HG03575 (cell line): ENCODE results near the gene KTI12.
"Not testable (repeated sequence)": the region's sequence is repeated elsewhere in the genome, so short reads cannot be mapped to it uniquely, and the experiment has no call there.

ENCODE experiments used
- ATAC-seq: cut with Tn5 transposase; IDR thresholded peaks from one replicate; pipeline ENCODE4 v1.9.1; 2021; ENCODE audit not compliant: unreplicated experiment, insufficient number of reproducible peaks, low FRiP score; ENCODE audit errors: extremely low read depth

Gene KTI12, protein sequence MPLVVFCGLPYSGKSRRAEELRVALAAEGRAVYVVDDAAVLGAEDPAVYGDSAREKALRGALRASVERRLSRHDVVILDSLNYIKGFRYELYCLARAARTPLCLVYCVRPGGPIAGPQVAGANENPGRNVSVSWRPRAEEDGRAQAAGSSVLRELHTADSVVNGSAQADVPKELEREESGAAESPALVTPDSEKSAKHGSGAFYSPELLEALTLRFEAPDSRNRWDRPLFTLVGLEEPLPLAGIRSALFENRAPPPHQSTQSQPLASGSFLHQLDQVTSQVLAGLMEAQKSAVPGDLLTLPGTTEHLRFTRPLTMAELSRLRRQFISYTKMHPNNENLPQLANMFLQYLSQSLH

GRCh38 chr1:52033190-52034049 lies at the start of gene KTI12:
Gene KTI12, minus strand, starts transcription at chr1:52033810. Its CDS starts 49 bp downstream, at chr1:52033761.
- ATAC-seq = peak; percentile 72

DNA sequence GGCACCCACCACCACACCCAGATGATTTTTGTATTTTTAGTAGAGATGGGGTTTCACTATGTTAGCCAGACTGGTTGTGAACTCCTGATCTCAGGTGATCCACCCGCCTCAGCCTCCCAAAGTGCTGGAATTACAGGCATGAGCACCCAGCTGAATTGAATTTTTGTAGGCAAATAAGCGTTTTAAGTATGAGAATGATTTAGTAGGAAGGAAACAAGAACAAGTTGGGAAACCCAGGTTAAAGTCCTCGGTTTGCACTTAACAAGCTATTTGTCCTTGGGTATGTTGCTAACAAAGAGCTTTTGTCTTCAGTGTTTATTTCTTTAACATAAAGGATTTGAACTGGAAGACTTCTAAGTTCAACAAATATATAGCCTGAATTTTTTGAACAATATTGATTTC lies 46.4 kb upstream of the KTI12 start:
- ATAC-seq = no peak

DNA sequence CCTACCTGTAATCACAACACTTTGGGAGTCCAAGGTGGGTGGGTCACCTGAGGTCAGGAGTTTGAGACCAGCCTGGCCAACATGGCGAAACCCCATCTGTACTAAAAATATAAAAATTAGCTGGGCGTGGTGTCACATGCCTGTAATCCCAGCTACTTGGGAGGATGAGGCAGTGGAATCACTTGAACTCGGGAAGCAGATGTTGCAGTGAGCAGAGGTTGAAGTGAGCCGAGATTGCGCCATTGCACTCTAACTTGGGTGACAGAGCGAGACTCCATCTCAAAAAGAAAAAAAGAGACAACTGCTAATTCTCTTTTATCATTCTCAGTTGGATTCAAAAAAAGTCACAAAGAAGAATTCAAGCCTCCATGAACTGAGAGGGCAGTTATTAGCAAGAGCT lies 43.7 kb upstream of the KTI12 start:
- ATAC-seq = not testable (repeated sequence)

- ATAC-seq = no peak
These were observed 38.7 kb upstream of the KTI12 start for GRCh38 chr1:52072291-52072690.

DNA sequence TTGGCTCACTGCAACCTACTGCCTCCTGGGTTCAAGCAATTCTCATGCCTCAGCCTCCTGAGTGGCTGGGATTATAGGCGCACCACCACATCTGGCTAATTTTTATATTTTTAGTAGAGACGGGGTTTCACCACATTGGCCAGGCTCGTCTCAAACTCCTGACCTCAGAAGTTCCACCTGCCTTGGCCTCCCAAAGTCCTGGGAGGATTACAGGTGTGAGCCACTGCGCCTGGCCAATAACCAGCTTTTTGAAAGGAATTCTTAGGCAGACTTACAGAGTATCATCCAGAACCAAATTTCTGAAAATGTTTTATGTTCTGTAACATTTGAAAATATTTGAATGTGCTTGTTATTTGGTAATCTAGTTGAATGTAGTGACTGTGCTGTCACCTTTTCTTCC lies 37.1 kb upstream of the KTI12 start:
- ATAC-seq = no peak

DNA sequence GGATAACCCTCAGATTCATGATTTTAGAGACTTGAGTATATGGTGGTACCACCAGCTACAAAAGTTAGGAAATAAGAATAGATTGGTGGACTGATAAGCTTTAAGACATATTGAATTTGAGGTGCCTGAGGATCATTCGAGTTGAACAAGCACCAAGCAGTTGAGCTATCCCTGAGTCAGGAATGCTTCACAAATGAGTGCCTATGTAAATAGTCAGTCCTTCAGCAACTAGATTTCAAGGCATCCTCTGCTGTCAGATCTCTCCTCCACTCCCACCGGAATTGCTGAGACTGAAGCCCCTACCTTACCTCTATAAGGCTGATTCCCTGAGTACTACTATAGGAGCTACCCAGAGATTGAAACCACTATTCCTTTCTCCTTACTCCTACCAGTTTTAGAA lies 29.6 kb upstream of the KTI12 start:
- no peak for ATAC-seq

GRCh38 chr1:52060822-52061221 lies 27.2 kb upstream of the KTI12 start:
- ATAC-seq = no peak

DNA sequence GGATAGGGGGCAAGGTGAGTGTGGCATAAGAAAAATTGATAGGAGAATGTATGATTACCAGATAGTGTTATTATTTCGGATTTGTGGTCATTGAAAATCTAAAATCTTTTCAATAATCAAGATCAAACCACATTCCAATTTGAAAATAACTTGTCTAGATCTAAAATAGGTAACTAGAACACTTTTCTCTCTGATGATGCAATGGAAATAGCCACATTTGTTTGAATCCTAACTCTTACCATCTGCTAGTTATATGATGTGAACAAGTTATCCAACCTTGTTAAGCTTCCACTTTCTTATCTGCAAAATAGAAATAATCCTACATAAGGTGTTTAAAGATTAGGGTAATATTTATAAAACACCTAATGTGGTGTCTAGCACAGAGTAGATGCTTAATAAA lies 26.3 kb upstream of the KTI12 start:
- ATAC-seq = no peak

DNA sequence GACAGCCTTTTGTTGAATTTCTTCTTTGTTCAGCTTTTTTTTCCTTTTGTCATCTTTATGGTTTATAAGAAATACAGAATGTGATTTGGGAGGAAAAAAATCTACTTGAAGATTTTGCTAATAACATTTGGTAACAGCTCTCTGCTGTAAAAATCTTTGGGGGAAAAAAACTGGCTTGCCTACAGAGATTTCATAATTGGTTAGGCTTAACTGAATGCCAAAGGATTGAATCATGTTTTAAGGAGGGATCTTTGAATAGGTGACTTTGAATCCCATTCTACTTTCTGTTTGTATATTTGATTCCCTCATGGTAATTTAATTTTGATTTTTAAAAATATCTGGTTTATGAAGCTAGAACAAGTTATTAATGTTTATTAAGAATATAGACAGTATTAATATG lies 25.7 kb upstream of the KTI12 start:
- ATAC-seq = no peak

DNA sequence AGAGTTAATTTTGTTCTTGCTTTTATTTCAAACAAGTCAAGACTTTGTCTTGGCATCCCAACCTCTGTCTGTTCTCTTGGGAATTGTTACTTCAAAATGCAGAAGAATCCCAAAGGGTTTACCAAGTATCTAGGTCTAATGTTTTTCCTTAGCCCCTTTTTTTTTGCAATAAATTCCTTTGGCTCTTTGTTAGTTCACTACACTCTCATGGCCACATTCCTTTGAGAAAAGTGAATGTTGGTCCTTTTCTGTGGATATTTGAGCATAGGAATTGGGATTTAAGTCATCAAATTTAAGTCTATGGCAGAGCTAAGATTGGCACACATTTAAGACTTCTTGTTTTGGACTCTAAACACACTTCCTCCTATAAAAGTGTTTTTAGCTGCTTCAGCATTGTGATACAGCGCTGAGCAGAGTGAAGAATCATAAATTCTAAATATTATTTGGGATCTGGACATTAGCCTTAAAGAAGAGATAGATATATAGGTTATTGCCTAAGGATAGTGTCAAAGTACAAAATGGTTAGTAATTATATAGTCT lies 24.3 kb upstream of the KTI12 start:
- no peak for ATAC-seq

DNA sequence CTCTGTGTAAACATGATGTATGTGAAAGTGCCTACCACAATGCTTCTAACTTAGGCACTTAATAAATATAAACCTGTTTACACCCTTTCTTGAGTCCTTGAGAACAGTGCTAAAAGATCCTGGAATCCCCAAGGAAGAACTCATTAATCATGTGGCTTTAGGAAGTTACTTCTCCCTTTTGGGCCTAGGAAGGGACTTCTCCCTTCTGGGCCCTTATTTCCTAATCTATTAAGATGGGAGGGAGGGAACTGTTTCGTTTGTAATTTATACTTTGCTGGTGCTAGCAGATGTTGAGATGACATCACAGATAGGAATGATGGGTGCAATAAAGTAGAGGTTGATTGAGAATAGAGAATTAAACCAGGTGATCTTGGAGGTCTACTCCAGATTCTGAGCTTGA lies 23.6 kb upstream of the KTI12 start:
- ATAC-seq = no peak

DNA sequence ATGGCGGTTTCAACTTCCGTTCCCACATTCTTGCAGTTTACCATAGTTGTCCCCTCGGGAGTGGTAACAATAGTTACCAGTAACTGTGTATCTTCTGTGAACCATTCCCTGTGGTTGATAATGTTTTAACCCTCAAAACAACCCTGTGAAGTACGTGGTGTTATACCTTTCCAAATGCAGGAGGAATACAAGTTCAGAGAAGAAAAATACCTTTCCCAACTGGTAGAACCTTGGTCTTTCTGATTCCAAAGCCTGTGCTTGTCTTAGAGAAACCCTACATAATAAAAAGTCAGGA lies 23.3 kb upstream of the KTI12 start:
- ATAC-seq = no peak

DNA sequence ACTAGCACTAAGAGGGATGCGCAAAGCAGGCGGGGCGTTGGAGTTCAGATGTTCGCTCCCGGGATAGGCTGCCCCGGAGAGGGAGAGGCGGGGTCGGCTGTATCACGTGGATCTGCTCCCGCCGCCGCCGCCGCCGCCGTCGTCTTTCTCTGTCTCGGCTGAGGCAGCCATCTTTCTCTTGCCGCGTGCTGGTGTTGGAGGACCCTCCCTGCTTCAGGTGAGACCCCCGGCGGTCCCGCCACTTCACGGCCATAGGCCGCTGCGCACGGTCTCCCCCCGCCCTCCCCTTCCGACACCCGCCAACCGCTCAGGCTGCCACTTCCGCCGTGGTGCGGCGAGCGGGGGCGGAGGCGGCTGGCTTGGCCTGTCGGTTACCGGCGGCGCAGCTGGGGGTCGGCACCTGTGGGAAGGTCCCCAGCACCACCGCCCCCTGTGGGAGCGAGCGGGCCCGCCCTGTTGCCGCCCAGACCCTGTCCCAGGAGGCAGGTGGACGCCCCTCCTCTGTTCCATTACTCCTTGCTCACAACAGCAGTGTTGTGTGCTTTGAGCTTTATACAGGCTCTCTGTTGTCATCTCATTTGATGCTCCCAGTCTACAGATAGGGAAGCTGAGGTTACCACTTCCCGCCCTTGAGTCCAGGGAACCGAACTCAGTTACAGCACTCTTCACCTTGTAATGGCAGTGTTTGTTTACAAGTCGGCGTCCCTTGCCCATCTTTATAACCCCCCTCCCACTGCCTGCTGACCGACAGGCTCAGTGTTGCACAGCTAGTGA lies 22.7 kb upstream of the KTI12 start, which contains the start of gene BTF3L4:
TSS of gene BTF3L4 (plus strand) at position 133 of the 774 bp plus-strand sequence. CDS start 3,553 bp downstream, outside the sequence.
- no peak for ATAC-seq

GRCh38 chr1:52055866-52056162 lies 22.2 kb upstream of the KTI12 start:
- ATAC-seq = no peak

DNA sequence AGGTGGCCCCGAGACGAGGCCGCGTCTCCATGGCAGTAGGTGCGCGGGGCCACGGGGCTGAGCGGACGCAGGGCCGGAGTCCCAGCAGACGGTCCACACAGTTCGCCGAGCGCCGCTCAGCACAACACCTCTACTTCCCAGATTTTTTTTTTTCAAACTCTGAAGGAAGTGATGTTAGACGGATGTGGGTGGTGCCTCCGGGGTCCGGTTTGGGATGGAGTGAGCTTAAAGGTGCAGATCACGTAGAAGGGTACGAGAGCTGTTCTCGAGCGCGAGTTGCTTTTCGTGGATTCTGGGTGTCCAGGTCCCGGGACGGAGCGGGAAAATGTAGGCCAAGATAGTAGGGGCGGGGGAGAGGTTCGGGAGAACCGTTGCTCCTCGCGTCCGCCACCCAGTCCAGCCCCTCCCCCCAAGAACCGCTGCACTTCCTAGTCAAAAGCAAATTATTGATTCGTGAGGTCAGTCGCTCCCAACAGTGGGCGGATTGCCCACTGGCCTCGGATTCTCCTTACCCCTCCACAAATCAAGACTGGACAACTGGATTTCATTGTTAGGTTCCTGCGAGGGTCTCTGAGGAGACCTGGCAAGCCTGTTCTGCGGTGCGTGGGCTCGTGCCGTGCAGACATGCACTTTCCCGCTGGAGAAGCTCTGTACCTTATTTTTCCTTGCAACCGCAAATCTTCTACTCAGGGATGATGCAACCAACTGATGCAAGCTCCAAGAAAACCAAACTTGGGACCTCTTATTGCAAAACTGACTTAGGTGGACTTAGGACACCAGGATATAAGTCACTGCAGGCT lies 21.7 kb upstream of the KTI12 start, which contains the start of gene TXNDC12:
TSS of gene TXNDC12 (minus strand) at position 126 of the 800 bp plus-strand sequence. CDS start at position 31, 95 bp downstream.
- ATAC-seq = no peak

- no peak for ATAC-seq
These were observed 21.0 kb upstream of the KTI12 start for GRCh38 chr1:52054496-52055065.

DNA sequence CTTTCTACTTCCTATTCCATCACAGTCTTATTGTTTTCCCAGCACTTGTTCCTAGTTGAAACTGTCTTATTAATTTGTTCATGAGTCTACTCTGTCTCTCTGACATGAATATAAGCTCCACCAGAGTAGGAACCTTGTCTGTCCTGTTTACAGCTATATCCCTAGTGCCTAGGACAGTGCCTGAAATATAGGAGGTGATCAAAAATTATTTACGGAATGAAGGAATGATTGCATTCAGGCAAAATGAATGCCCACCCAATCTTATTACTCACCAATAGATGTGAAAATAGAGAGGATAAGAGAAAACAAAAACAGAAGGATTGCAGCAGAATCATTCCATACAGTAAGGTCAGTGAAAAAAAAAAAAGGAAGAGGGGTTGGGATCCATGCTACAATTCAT lies 20.3 kb upstream of the KTI12 start:
- ATAC-seq = no peak

DNA sequence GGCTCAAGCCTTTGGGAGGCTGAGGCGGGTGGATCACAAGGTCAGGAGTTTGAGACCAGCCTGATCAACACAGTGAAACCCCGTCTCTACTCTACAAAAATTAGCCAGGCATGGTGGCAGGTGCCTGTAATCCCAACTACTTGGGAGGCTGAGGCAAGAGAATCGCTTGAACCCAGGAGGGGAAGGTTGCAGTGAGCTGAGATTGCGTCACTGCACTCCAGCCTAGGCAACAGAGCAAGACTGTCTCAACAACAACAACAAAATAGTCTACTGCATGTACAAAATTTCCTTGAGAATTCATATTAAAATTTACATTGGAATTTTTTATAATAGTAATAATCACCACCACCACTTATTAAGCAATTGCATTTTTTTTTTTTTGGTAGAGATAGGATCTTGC lies 15.7 kb upstream of the KTI12 start:
- ATAC-seq = not testable (repeated sequence)
